CD4-positive, alpha-beta T cell treated with Interleukin-10 for 1 hour (primary cell): Measurements from ENCODE around the gene TMEM52B.
A peak's percentile ranks its signal among the peaks of the same experiment; 100 is the strongest.
"Not testable (repeated sequence)": the region's sequence is repeated elsewhere in the genome, so short reads cannot be mapped to it uniquely, and the experiment has no call there.

ENCODE experiments used
- DNase-seq: peaks from one replicate; pipeline ENCODE4 v3.0.0-alpha.2; 2020

TMEM52B gene

DNA sequence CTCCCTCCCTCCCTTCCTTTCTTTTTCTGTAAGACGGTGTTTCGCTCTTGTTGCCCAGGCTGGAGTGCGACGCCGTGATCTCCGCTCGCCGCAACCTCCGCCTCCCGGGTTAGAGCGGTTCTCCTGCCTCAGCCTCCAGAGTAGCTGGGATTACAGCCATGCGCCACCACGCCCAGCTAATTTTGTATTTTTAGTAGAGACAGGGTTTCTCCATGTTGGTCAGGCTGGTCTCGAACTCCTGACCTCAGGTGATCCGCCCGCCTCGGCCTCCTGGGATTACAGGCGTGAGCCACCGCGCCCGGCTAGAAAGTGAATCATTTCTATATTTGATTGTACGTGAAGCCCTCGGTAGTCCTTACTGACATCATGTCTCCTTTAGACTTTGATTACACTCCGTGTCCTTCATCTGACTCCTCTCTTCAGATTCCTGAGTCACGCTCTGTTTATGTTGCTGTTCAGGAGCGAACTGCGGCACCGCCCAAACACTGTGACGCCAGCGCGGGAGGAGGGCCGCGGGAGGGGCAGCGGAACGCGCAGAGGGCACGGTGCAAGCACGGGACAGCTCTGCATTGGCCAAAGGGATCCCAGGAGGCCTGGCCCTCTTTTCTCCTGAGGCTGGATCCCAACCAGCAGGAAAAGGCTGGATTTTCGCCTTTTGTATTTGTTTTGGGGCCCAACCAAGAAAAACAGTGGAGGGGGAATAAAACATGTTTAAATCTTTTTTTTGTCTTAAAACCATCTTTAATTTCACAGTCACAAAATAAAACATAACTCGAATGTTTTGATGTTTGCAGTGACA, 33.3 kb downstream of the TMEM52B start:
- DNase-seq, result peak; percentile 89

DNA sequence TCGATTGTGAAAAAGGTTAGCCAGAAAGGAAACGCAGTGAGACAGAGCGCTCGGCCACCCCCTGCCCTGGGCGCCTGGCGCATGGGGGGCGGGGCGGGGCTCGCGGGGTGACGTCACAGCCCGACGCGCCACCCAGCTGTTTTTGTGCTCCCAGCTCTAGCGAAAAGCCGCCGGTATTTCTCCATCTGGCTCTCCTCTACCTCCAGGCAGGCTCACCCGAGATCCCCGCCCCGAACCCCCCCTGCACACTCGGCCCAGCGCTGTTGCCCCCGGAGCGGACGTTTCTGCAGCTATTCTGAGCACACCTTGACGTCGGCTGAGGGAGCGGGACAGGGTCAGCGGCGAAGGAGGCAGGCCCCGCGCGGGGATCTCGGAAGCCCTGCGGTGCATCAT, 33.9 kb downstream of the TMEM52B start, which contains the start of gene GABARAPL1:
TSS of gene GABARAPL1 (plus strand) at position 139 of the 393 bp plus-strand sequence. CDS start at position 392, 253 bp downstream.
- peak; percentile 88 for DNase-seq

DNA sequence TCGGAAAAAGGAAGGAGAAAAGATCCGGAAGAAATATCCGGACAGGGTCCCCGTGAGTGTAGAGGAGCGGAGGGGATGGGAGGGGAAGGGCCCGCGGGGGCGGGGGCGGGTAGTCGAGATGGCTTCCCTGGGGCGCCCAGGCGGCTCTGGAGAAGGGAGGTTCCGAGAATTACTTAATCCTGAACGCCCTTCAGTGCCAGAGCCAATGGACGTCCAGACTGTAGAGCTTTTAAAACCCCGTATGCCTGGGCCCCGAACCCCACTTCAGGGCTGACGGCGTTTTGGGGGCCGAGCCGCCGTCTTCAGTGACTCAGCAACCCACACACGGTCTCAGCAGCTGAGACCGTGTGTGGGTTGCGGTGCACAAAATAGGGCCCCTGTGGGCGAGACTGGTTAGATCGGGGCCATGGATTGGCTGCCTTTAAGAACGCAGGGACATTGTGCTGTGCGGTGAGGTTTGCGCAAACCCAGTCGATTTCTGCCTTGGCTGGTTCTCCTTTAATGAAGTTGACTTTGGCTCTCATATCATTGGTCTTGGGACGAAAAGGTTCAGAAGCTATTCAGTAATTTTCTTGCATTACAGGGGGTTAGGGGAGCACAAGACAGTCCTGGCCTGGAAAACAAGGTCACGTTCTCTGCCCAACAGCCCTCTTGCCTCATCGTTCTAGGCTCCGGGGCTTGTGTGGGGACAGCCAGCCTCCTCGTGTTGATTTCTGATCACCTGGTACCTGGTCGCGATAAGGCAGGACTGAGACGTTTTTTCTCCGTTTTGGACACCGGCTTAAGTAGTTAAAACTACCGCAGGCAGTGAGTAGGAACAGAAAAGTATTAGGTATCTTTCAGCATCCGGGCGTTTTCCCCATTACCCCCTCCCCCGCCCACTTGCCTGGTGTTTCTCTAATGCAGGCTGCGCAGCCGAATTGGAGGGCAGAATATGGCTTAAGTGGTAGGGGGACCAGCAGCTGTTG, 34.6 kb downstream of the TMEM52B start:
- peak; percentile 86 for DNase-seq

DNA sequence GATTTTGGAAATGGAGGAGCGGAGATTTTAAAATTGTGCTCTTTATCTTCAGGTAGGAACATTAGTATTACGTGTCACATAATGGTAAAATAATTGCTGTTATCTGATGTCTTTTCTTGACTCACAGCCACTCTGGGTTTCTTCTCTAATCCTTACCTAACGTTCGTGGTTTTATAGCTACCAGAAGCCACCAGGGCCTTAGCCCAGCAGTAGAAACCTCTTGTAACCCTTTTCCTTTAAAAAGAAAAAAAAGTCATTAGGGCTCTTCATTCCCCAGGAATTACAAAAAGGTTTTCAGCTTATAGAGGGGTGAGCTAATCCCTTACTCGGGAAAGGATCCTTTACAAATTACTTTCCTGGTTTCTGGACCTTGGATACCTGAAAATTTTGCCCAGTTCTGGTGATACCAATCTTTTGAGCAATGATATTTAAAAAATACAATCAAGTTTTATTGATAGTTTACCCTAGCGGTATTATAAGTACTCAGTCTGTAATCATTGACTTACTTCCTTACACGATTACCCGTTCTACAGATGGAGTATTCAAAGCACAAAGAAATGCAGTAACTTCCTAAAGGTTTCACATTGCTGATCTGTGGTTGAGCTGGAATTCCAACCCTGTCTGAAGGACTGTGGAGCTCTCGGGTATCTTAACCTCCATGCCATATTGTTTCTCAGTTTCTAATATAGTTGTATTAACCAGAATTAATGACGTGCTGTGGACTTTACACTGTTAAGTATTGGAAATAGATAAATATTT, 35.5 kb downstream of the TMEM52B start:
- DNase-seq, result no peak

DNA sequence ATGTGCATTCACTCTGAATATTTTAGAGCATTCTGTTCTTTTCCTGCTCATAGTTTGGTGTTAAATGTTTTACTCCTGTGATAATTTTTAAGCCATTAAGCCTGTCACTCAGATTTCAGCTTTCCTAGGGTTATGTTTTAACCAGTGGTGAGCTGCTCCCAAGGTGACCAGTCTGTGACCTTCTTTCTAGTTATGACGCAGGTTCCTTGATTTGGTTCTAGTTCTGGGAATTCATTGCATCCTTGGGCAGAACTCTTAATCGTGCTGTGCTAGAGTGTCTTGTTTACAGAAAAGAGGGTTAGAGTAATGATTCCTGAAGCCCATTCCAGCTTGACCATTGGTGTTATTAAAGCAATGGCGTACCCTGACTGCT, 36.0 kb downstream of the TMEM52B start:
- DNase-seq, result no peak

DNA sequence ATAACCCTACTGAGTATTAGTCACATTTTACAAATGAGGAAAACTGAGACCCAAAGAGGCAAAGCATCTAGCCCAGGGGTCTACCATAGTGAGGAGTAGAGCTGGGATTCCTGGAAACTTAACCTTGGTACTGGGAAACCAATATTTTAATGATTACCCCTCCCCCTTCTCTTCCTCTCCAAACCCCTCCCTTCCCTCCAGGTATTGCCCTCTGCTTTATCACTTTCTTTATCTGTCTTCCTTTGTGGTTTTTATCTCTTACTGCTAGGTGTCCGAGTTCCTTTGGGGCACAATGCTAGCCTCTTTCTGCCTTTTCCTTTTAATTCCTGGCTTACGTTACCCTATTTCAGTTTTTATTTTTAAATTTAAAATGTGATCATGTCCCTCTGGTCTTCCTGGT, 36.6 kb downstream of the TMEM52B start:
- DNase-seq, result peak; percentile 34

DNA sequence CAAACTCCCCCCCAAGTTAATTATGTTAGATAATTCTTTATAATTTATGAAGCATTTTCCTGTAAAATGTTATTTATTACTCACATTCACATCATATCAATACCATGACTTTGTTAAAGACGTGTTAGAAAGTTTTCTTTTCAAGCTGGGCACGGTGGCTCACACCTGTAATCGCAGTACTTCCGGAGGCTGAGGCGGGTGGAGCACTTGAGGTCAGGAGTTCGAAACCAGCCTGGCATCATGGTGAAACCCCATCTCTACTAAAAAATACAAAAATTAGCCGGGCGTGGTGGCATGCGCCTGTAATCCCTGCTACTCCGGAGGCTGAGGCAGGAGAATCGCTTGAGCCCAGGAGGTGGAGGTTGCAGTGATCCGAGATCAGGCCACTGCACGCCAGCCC, 37.1 kb downstream of the TMEM52B start:
- peak; percentile 51 for DNase-seq

DNA sequence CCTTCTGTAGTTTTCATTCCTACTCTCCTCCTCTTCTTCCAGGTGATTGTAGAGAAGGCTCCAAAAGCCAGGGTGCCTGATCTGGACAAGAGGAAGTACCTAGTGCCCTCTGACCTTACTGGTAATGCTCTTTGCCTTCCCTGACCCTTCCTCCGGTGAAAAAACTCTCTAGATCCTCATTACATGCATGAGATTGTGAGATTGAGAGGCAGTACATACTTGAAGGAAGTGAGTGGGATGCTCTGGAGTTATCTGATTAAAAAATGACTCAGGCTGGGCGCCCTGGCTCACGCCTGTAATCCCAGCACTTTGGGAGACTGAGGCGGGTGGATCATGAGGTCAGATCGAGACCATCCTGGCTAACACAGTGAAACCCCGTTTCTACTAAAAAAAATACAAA, 39.2 kb downstream of the TMEM52B start:
- DNase-seq, result no peak

DNA sequence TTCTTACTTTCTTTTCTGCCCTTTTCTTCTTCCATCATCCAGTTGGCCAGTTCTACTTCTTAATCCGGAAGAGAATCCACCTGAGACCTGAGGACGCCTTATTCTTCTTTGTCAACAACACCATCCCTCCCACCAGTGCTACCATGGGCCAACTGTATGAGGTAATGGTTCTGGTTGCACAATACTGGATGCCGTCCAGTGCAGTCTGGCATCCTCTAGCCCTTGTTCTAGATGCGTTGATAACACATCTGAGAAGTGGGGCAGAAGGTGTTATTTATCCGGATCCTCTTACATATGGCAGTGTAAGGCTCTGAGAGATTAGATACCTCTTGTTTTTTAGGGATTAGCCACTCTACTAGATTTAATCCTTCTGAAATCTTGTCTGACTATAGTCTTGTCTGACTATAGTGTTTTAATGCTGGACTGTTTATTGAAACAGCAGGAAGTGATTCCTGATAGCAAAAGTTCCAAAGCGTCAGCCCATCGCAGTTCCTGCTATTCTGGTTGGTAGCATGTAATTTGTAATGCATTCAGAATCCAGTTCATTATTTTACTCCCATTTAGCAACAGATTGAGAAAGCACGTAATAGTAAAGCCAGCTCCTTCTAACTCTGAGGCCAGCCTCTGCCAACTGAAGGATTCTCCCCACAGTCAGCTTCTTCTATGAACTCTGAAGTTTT, 41.7 kb downstream of the TMEM52B start:
- no peak for DNase-seq

DNA sequence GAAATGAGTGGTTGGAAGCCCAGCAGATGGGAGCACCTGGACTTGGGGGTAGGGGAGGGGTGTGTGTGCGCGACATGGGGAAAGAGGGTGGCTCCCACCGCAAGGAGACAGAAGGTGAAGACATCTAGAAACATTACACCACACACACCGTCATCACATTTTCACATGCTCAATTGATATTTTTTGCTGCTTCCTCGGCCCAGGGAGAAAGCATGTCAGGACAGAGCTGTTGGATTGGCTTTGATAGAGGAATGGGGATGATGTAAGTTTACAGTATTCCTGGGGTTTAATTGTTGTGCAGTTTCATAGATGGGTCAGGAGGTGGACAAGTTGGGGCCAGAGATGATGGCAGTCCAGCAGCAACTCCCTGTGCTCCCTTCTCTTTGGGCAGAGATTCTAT, 43.0 kb downstream of the TMEM52B start:
- no peak for DNase-seq

DNA sequence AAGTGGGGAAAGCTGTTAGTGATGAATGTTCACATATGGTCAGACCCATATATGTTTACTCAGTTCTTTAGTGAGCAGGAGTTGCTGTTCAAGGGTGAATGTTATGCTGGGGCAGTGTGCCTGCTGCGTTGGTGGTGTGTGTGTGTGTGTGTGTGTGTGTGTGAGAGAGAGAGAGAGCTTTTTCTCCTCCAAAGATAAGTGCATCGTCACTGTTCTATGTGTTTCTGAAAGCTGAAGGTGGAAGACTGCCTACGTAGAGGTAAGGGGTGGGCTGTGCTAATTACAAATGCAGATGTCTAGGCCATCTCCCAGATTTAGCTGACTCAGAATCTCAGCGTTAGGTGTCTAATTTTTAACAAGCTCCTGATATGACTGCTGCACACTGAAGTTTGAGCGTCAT, 44.4 kb downstream of the TMEM52B start:
- DNase-seq, result no peak

DNA sequence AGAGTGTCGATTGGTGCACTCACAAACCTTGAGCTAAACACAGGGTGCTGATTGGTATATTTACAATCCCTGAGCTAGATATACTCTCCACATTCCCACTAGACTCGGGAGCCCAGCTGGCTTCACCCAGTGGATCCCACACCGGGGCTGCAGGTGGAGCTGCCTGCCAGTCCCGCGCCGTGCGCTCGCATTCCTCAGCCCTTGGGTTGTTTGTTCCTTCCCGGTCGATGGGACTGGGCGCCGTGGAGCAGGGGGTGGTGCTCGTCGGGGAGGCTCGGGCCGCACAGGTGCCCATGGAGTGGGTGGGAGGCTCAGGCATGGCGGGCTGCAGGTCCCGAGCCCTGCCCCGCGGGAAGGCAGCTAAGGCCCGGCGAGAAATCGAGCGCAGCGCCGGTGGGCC, 46.6 kb downstream of the TMEM52B start:
- not testable (repeated sequence) for DNase-seq

DNA sequence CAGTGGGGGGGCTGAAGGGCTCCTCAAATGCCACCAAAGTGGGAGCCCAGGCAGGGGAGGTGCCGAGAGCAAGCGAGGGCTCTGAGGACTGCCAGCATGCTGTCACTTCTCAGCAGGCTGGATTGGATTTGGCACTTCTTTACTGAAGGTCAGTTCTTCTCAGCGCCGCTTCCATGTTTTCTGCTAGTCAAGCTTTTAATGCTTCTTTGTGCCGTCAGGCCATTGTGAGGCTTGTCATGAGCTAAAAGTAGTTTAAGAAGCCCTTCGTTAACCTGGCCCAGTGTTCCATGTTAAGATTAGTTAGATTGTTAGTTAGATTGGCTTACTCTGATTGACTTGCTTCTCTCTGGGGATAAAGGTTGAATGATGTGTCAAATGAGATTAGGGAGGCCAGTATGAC, 47.3 kb downstream of the TMEM52B start:
- DNase-seq, result no peak

DNA sequence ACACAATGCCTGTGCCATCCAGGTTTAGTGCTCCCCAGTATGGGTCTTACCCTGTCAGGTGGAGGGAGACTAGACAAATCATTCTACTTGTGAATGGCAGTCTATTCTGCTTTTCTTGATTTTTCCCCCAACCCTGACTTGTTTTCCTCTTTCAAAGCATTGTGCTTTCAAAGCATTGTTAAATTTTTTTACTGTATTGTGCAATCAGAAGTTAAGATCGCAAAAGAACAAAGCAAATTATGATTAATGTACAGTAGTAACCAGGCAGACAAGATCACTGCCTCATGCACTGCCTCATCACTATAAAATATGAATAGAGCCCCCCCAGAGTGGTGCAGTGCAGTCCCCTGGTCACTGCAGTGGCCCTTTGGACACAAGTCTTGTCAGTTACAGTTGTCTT, 47.9 kb downstream of the TMEM52B start:
- no peak for DNase-seq

DNA sequence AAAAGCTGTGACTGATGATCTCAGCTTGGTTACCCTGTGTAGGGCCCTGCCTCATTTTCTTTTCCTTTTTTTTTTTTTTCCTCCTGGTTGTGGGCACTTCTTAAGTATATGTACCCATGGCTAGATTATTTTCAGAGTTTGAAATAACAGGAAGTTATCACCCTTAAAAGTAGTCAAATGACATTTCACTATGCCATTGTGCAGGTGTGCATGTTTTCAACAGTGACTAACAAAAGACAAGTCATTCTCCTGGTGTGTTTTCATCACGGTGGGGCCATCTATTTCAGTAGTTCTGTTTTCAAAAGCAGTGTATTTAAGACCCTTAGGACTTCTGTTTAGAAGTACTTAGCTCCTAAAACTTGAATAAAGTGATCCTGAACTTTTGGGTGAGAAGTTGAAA, 48.8 kb downstream of the TMEM52B start:
- DNase-seq, result no peak

DNA sequence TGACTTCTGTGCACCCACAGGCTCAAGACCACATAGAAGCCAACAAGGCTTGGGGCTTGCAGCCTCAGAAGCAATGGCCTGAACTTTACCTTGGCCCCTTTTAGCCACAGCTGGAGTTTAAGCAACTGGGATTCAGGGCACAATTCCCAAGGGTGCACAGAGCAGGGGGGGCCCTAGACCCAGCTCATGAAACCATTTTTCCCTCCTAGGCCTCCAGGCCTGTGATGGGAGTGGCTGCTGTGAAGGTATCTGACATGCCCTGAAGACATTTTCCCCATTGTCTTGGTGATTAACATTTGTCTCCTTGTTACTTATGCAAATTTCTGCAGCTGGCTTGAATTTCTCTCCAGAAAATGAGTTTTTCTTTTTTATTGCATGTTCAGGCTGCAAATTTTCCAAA, 55.7 kb downstream of the TMEM52B start:
- DNase-seq, result no peak

DNA sequence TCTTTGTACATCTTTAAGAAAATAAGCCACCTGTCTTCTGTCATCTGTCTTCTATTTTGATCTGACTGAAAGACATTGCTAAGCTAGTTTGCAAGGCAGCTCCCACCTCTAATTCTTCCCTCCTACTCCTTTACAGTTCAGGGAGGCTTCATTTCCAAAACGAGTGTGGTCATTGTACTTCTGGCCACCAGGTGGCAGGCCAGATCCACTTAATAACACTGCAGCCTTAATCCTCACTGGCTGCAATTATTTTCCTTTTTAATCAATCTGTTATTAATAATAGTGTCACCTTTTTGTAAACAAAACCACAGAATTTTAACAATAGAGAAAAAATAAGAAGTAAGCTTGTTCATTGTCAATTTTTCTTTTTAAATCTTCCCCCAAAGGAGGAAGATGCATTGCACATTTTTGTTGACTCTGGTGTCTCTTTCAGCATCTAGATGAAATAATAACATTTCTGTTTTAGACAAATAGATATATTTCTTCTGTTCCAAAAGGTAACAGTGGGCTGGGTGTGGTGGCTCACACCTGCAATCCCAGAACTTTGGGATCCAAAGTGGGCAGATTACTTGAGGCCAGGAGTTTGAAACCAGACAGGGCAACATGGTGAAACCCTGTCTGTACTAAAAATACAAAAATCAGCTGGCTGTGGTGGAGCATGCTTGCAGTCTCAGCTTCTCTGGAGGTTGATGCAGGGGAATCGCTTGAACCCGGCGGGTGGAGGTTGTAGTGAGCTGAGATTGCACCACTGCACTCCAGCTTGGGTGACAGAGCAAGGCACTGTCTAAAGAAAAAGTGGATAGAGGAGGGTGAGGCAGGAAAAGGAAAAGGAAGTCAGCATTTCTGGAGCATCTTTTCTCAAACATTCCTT, 57.2 kb downstream of the TMEM52B start:
- DNase-seq, result peak; percentile 61

DNA sequence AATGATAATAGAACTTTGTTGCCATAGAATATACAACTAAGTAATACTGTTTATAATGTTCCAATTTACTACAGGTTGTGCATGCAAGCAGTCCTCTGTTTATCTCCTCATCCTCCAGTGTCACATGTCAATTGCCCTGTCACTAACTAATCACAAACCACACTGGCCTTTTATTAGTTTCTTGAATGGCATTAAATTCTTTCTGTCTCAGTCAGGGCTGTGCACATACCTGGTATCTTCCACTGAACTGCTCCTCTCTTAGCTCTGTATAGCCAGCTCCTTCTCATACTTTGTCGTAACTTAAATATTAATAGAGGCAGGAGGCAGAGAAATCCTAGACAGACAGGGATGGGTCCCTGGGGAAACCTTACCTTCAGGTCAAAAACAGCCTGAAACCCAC, 57.9 kb downstream of the TMEM52B start:
- no peak for DNase-seq

DNA sequence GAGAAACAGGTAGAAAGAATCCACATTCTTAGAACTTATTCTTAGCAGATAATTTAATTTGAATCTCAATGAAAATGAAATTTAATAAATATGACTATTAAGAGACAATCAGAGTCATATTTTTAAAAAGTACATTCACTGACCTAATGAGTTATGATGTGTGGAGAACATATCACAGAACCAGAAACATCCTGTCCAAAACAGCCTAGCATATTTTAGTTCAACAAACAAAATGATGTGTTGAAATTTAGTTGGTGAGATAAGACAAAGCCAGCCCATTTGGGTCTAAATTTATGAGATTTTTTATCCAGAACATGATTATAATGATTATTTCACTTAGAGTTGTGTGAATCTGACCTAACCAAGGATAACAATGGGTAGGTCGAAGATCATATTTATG, 59.7 kb downstream of the TMEM52B start:
- no peak for DNase-seq

DNA sequence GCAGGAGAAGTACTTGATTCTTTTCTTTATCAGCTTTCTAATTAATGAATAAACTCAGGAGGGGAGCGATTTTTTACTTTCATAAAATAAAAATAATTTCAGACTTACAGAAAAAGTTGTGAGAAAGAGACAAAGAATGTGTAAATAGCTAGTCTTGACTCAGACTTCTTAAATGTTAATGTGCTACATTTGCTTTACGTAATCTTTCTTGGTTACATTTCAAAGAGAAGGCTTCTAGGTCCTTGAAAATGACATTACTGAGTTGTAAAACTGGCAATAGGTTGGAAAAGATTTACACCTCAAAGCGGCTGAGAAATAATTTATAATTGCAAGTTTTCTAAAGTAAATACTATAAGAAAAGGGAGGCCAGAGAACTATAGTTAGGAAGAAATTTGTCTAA, 62.5 kb downstream of the TMEM52B start:
- DNase-seq, result no peak
